SJSA1 (cell line): ENCODE measurements around the gene ABHD14A. TPM values are rescaled to one million over a fixed set of nuclear protein-coding genes. Genes with fewer than 3 reads are reported as not detected.

ENCODE experiments used
- DNase-seq, 2 experiments: peaks; one replicate each; pipeline ENCODE4 v3.0.0-alpha.2; 2015 to 2020; ENCODE audit warnings: low spot score in 2 of 2, low read depth in 1 of 2
- H3K27ac ChIP-seq: fragments of 250-450 bp; sonication (Bioruptor Pico); 2 replicates; pipeline ENCODE4 v1.5.1; 2020; ENCODE audit warnings: mild to moderate bottlenecking, moderate library complexity
- H3K27me3 ChIP-seq: fragments of 250-450 bp; sonication (Bioruptor Pico); replicated peaks from 2 replicates; pipeline ENCODE4 v1.5.1; 2020; ENCODE audit warnings: mild to moderate bottlenecking, moderate library complexity
- H3K36me3 ChIP-seq: fragments of 250-450 bp; sonication (Bioruptor Pico); 2 replicates; pipeline ENCODE4 v1.5.1; 2020; ENCODE audit warnings: mild to moderate bottlenecking
- H3K4me1 ChIP-seq: fragments of 250-450 bp; sonication (Bioruptor Pico); replicated peaks from 2 replicates; pipeline ENCODE4 v1.6.1; 2021; ENCODE audit warnings: mild to moderate bottlenecking
- H3K4me3 ChIP-seq: fragments of 250-450 bp; sonication (Bioruptor Pico); 2 replicates; pipeline ENCODE4 v1.5.1; 2020; ENCODE audit warnings: mild to moderate bottlenecking
- H3K9me3 ChIP-seq: fragments of 250-450 bp; sonication (Bioruptor Pico); replicated peaks from 2 replicates; pipeline ENCODE4 v1.5.1; 2020; ENCODE audit warnings: mild to moderate bottlenecking
- total RNA-seq: library from RNA; depleted of rRNA; stranded (reverse); fragments of >200 nt; shearing (Covaris generic); gene quantifications from 2 replicates; pipeline ENCODE4 v1.2.3, GENCODE V29; 2014

The ABHD14A gene
- total RNA-seq, 1 experiment from 2014 or later = 13.2 TPM

GRCh38 chr3:51997172-51997571 lies 22.3 kb downstream of the ABHD14A start:
- H3K9me3 ChIP-seq = no peaks in the 10 kb centered on the region
- H3K27ac ChIP-seq = no peak overlapping the region
- no peak overlapping the region for H3K4me3 ChIP-seq
- H3K27me3 ChIP-seq = no peaks in the 10 kb centered on the region
- peaks cover 12% of the 10 kb centered on the region for H3K4me1 ChIP-seq
- peaks cover 32% of the 10 kb centered on the region for H3K36me3 ChIP-seq
- DNase-seq = no peak

GRCh38 chr3:51997935-51998596 lies 23.2 kb downstream of the ABHD14A start:
- Histone ChIP-seq H3K4me3 (no peak overlapping the region), H3K27me3 (no peaks in the 10 kb centered on the region), H3K4me1 (peaks cover 12% of the 10 kb centered on the region), H3K9me3 (no peaks in the 10 kb centered on the region), H3K36me3 (peaks cover 23% of the 10 kb centered on the region), H3K27ac (no peak overlapping the region)
- no peak for DNase-seq

GRCh38 chr3:51998774-51999173 lies 23.9 kb downstream of the ABHD14A start:
- peaks cover 12% of the 10 kb centered on the region for H3K4me1 ChIP-seq
- DNase-seq = no peak
- no peaks in the 10 kb centered on the region for H3K9me3 ChIP-seq
- H3K27me3 ChIP-seq = no peaks in the 10 kb centered on the region
- no peak overlapping the region for H3K4me3 ChIP-seq
- H3K36me3 ChIP-seq = peaks cover 16% of the 10 kb centered on the region
- no peak overlapping the region for H3K27ac ChIP-seq

GRCh38 chr3:51999846-52000245 lies 25.0 kb downstream of the ABHD14A start:
- Histone ChIP-seq H3K4me1 (peaks cover 5% of the 10 kb centered on the region), H3K27me3 (no peaks in the 10 kb centered on the region), H3K27ac (no peak overlapping the region), H3K4me3 (no peak overlapping the region), H3K36me3 (peaks cover 5% of the 10 kb centered on the region), H3K9me3 (no peaks in the 10 kb centered on the region)
- no peak for DNase-seq

GRCh38 chr3:52001443-52001974 lies 26.6 kb downstream of the ABHD14A start:
- peak; percentile 65 to 70 for DNase-seq
- no peak overlapping the region for H3K4me3 ChIP-seq
- H3K36me3 ChIP-seq = no peaks in the 10 kb centered on the region
- no peaks in the 10 kb centered on the region for H3K9me3 ChIP-seq
- H3K27me3 ChIP-seq = no peaks in the 10 kb centered on the region
- no peak overlapping the region for H3K27ac ChIP-seq
- H3K4me1 ChIP-seq = 0 out of 2 replicates have a peak, but pooled peaks cover 3% of the 10 kb centered on the region

- H3K27ac ChIP-seq = no peak overlapping the region
These were observed 27.9 kb downstream of the ABHD14A start for GRCh38 chr3:52002748-52003147.

GRCh38 chr3:52004163-52004787 lies 29.4 kb downstream of the ABHD14A start:
- Histone ChIP-seq H3K4me1 (no peaks in the 10 kb centered on the region), H3K36me3 (no peaks in the 10 kb centered on the region), H3K27me3 (no peaks in the 10 kb centered on the region), H3K4me3 (no peak overlapping the region), H3K9me3 (no peaks in the 10 kb centered on the region), H3K27ac (no peak overlapping the region)
- DNase-seq = no peak

More at GRCh38 chr3:52002748-52003147, 27.9 kb downstream of the ABHD14A start:
- no peak overlapping the region for H3K4me3 ChIP-seq
- no peaks in the 10 kb centered on the region for H3K36me3 ChIP-seq
- 0 out of 2 replicates have a peak, but pooled peaks cover 1% of the 10 kb centered on the region for H3K4me1 ChIP-seq
- no peak for DNase-seq
- no peaks in the 10 kb centered on the region for H3K9me3 ChIP-seq
- H3K27me3 ChIP-seq = no peaks in the 10 kb centered on the region

- H3K4me3 ChIP-seq = no peak overlapping the region
- DNase-seq = no peak
- no peaks in the 10 kb centered on the region for H3K27me3 ChIP-seq
- H3K27ac ChIP-seq = no peak overlapping the region
- H3K4me1 ChIP-seq = no peaks in the 10 kb centered on the region
- no peaks in the 10 kb centered on the region for H3K9me3 ChIP-seq
- no peaks in the 10 kb centered on the region for H3K36me3 ChIP-seq
These were observed 30.1 kb downstream of the ABHD14A start for GRCh38 chr3:52004906-52005395.

- no peaks in the 10 kb centered on the region for H3K9me3 ChIP-seq
- no peaks in the 10 kb centered on the region for H3K27me3 ChIP-seq
- H3K36me3 ChIP-seq = no peaks in the 10 kb centered on the region
- DNase-seq = no peak
- no peak overlapping the region for H3K27ac ChIP-seq
- no peak overlapping the region for H3K4me3 ChIP-seq
- H3K4me1 ChIP-seq = no peaks in the 10 kb centered on the region
These were observed 30.7 kb downstream of the ABHD14A start for GRCh38 chr3:52005571-52005986.

- Histone ChIP-seq H3K9me3 (no peaks in the 10 kb centered on the region), H3K36me3 (no peaks in the 10 kb centered on the region), H3K4me3 (no peak overlapping the region), H3K27ac (no peak overlapping the region), H3K27me3 (no peaks in the 10 kb centered on the region), H3K4me1 (no peaks in the 10 kb centered on the region)
- DNase-seq = no peak
These were observed 31.4 kb downstream of the ABHD14A start for GRCh38 chr3:52006017-52006819.

- Histone ChIP-seq H3K27me3 (no peaks in the 10 kb centered on the region), H3K9me3 (no peaks in the 10 kb centered on the region), H3K27ac (no peak overlapping the region), H3K4me3 (no peak overlapping the region), H3K36me3 (no peaks in the 10 kb centered on the region), H3K4me1 (no peaks in the 10 kb centered on the region)
- DNase-seq = no peak
These were observed 31.9 kb downstream of the ABHD14A start for GRCh38 chr3:52006820-52007133.

GRCh38 chr3:52007291-52007690 lies 32.4 kb downstream of the ABHD14A start:
- no peak overlapping the region for H3K27ac ChIP-seq
- H3K4me3 ChIP-seq = no peak overlapping the region
- H3K9me3 ChIP-seq = no peaks in the 10 kb centered on the region
- no peak for DNase-seq
- H3K36me3 ChIP-seq = no peaks in the 10 kb centered on the region
- H3K4me1 ChIP-seq = no peaks in the 10 kb centered on the region
- H3K27me3 ChIP-seq = no peaks in the 10 kb centered on the region

GRCh38 chr3:52010431-52010830 lies 35.6 kb downstream of the ABHD14A start:
- H3K9me3 ChIP-seq = no peaks in the 10 kb centered on the region
- no peaks in the 10 kb centered on the region for H3K27me3 ChIP-seq
- no peaks in the 10 kb centered on the region for H3K36me3 ChIP-seq
- no peaks in the 10 kb centered on the region for H3K4me1 ChIP-seq
- DNase-seq = no peak
- no peak overlapping the region for H3K4me3 ChIP-seq
- no peak overlapping the region for H3K27ac ChIP-seq

- DNase-seq = no peak
- Histone ChIP-seq H3K27me3 (no peaks in the 10 kb centered on the region), H3K27ac (no peak overlapping the region), H3K36me3 (no peaks in the 10 kb centered on the region), H3K9me3 (no peaks in the 10 kb centered on the region), H3K4me1 (no peaks in the 10 kb centered on the region), H3K4me3 (no peak overlapping the region)
These were observed 37.8 kb downstream of the ABHD14A start for GRCh38 chr3:52012699-52013098.
